Duodenal mucosa (tissue), 2 donors: ENCODE measurements around the gene CNGA3.

ENCODE experiments used
- H3K27ac ChIP-seq: one replicate; pipeline ENCODE4 v1.7.0; 2013; ENCODE audit warnings: low read depth, low read length
- H3K27me3 ChIP-seq, 2 donors: one replicate each; pipeline ENCODE4 v1.7.0; 2013; ENCODE audit warnings: low read length in 2 of 2, control low read depth in 1 of 2; ENCODE audit not compliant: insufficient read depth in 2 of 2, control insufficient read depth in 1 of 2
- H3K36me3 ChIP-seq, 2 donors: one replicate each; pipeline ENCODE4 v1.7.0; 2013; ENCODE audit warnings: low read length in 2 of 2, control low read depth in 1 of 2; ENCODE audit not compliant: insufficient read depth in 2 of 2, control insufficient read depth in 1 of 2
- H3K4me1 ChIP-seq, 2 donors: one replicate each; pipeline ENCODE4 v1.7.0; 2013; ENCODE audit warnings: low read length in 2 of 2, control low read depth in 1 of 2; ENCODE audit not compliant: insufficient read depth in 2 of 2, control insufficient read depth in 1 of 2
- H3K4me3 ChIP-seq, 2 donors: one replicate each; pipeline ENCODE4 v1.7.0; 2013; ENCODE audit warnings: low read length in 2 of 2, low read depth in 1 of 2
- H3K9ac ChIP-seq, 2 donors: one replicate each; pipeline ENCODE4 v1.7.0; 2013; ENCODE audit warnings: low read length in 2 of 2, low read depth in 1 of 2
- H3K9me3 ChIP-seq, 2 donors: one replicate each; pipeline ENCODE4 v1.7.0; 2013; ENCODE audit warnings: low read length in 2 of 2, control low read depth in 1 of 2; ENCODE audit not compliant: control insufficient read depth in 1 of 2

CNGA3 gene

GRCh38 chr2:98382739-98383138 lies 36.5 kb downstream of the CNGA3 start:
- H3K27ac ChIP-seq = no peak overlapping the region
- no peaks in the 10 kb centered on the region for H3K9me3 ChIP-seq
- no peaks in the 10 kb centered on the region for H3K4me1 ChIP-seq
- H3K36me3 ChIP-seq = no peaks in the 10 kb centered on the region
- H3K4me3 ChIP-seq = no peak overlapping the region
- no peak overlapping the region for H3K9ac ChIP-seq
- H3K27me3 ChIP-seq = no peaks in the 10 kb centered on the region

- Histone ChIP-seq H3K9me3 (no peaks in the 10 kb centered on the region), H3K4me1 (no peaks in the 10 kb centered on the region), H3K9ac (no peak overlapping the region), H3K27me3 (no peaks in the 10 kb centered on the region), H3K4me3 (no peak overlapping the region), H3K27ac (no peak overlapping the region), H3K36me3 (no peaks in the 10 kb centered on the region)
These were observed 36.9 kb downstream of the CNGA3 start for GRCh38 chr2:98383166-98383565.

- Histone ChIP-seq H3K4me3 (no peak overlapping the region), H3K36me3 (no peaks in the 10 kb centered on the region), H3K9ac (no peak overlapping the region), H3K4me1 (no peaks in the 10 kb centered on the region), H3K9me3 (no peaks in the 10 kb centered on the region), H3K27ac (no peak overlapping the region), H3K27me3 (no peaks in the 10 kb centered on the region)
These were observed 38.9 kb downstream of the CNGA3 start for GRCh38 chr2:98385050-98385699.

GRCh38 chr2:98387478-98387877 lies 41.2 kb downstream of the CNGA3 start:
- Histone ChIP-seq H3K27me3 (no peaks in the 10 kb centered on the region), H3K36me3 (no peaks in the 10 kb centered on the region), H3K9me3 (no peaks in the 10 kb centered on the region), H3K4me3 (no peak overlapping the region), H3K9ac (no peak overlapping the region), H3K27ac (no peak overlapping the region), H3K4me1 (no peaks in the 10 kb centered on the region)

- Histone ChIP-seq H3K4me3 (no peak overlapping the region), H3K36me3 (no peaks in the 10 kb centered on the region), H3K9me3 (no peaks in the 10 kb centered on the region), H3K27ac (no peak overlapping the region), H3K9ac (no peak overlapping the region), H3K4me1 (no peaks in the 10 kb centered on the region), H3K27me3 (no peaks in the 10 kb centered on the region)
These were observed 41.8 kb downstream of the CNGA3 start for GRCh38 chr2:98388081-98388480.

GRCh38 chr2:98388601-98389250 lies 42.5 kb downstream of the CNGA3 start:
- Histone ChIP-seq H3K27ac (no peak overlapping the region), H3K4me1 (no peaks in the 10 kb centered on the region), H3K9ac (no peak overlapping the region), H3K27me3 (no peaks in the 10 kb centered on the region), H3K9me3 (no peaks in the 10 kb centered on the region), H3K4me3 (no peak overlapping the region), H3K36me3 (no peaks in the 10 kb centered on the region)

- H3K27ac ChIP-seq = no peak overlapping the region
- H3K9me3 ChIP-seq = no peaks in the 10 kb centered on the region
- no peaks in the 10 kb centered on the region for H3K27me3 ChIP-seq
- H3K9ac ChIP-seq = no peak overlapping the region
- no peak overlapping the region for H3K4me3 ChIP-seq
- no peaks in the 10 kb centered on the region for H3K4me1 ChIP-seq
- no peaks in the 10 kb centered on the region for H3K36me3 ChIP-seq
These were observed 43.0 kb downstream of the CNGA3 start for GRCh38 chr2:98389251-98389605.

GRCh38 chr2:98390571-98391476 lies 44.6 kb downstream of the CNGA3 start:
- H3K27me3 ChIP-seq = no peaks in the 10 kb centered on the region
- H3K4me1 ChIP-seq = no peaks in the 10 kb centered on the region
- H3K36me3 ChIP-seq = no peaks in the 10 kb centered on the region
- H3K27ac ChIP-seq = no peak overlapping the region
- no peak overlapping the region for H3K4me3 ChIP-seq
- H3K9me3 ChIP-seq = no peaks in the 10 kb centered on the region
- no peak overlapping the region for H3K9ac ChIP-seq

- Histone ChIP-seq H3K27ac (no peak overlapping the region), H3K9ac (no peak overlapping the region), H3K27me3 (no peaks in the 10 kb centered on the region), H3K4me1 (no peaks in the 10 kb centered on the region), H3K36me3 (no peaks in the 10 kb centered on the region), H3K4me3 (no peak overlapping the region), H3K9me3 (no peaks in the 10 kb centered on the region)
These were observed 45.5 kb downstream of the CNGA3 start for GRCh38 chr2:98391581-98392270.

- H3K27me3 ChIP-seq = peaks cover 0 to 7% of the 10 kb centered on the region in 2 donors
- H3K4me1 ChIP-seq = no peaks in the 10 kb centered on the region
- no peak overlapping the region for H3K9ac ChIP-seq
- H3K4me3 ChIP-seq = no peak overlapping the region
- H3K27ac ChIP-seq = no peak overlapping the region
- H3K36me3 ChIP-seq = no peaks in the 10 kb centered on the region
- H3K9me3 ChIP-seq = no peaks in the 10 kb centered on the region
These were observed 47.1 kb downstream of the CNGA3 start for GRCh38 chr2:98393354-98393753.
